ENCODE results near the gene HS6ST3.
"Not testable (repeated sequence)": the region's sequence is repeated elsewhere in the genome, so short reads cannot be mapped to it uniquely, and the experiment has no call there.

HS6ST3 gene

DNA sequence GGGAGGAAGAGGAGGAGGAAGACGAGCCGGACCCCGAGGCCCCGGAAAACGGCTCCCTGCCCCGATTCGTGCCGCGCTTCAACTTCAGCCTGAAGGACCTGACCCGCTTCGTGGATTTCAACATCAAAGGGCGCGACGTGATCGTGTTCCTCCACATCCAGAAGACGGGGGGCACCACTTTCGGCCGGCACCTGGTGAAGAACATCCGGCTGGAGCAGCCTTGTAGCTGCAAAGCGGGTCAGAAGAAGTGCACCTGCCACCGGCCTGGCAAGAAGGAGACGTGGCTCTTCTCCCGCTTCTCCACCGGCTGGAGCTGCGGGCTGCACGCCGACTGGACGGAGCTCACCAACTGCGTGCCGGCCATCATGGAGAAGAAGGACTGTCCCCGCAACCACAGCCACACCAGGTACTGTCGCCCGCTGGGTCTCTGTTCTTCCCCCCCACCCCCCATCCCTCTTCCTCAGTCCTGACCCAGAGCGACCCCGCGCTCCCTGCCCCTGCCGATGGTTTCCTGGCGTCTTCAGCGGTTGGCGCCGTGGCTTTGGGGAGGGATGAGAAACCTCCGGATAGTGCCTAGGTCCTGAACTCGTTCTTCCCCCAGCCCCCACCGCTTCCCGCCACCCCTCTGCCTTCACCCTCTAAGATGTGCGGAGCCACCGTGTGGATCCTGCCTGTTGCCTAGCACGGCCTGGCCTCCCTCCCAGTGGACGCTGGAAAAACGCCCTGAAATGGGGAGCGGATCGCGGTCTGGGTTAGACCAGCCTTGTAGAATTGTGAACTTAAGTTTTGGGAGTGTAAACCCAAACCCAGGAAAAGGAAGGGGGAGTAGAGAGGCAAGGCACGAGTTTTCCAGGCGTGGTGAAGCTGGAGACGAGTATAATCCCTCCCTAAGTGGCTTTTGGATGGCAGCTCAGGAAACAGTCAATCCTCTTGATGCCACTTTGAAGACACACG, 1.5 kb downstream of the HS6ST3 start:
- no peak for DNase-seq (ENCODE audit: low read depth in 3 of 3)

DNA sequence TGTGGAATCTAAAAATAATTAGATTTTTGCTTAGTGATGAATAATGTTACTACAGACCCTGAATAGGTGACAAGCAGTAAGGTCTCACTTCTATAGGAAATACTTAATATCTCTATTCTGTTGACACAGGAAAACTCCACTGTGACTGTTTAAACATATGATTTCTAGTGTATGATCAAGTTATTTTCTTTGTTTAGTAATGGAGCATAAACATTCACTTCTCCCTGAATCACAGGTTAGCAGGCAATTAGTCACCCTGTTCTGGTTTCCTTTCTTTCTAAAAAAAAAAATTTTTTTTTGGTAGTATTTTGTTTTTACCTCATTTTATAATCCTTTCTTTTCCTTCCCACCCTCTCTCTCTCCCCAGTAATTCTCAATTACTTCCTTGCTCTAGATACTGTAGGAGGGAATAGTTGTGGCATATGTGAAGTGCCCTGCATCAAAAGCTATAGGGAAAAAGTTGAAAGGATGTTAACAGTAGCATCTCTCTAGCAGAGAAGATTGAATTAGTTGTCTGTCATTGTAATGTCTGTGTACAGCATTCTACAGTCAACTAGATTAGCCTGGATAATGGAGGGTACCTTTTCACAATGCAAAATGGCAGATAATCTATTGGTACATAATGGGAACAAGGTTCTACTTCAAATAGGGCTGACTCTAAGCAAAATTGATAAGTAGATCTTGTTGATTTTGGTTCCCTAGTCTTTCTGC, 3.5 kb downstream of the HS6ST3 start:
- no peak for DNase-seq (ENCODE audit: low read depth in 3 of 3)

DNA sequence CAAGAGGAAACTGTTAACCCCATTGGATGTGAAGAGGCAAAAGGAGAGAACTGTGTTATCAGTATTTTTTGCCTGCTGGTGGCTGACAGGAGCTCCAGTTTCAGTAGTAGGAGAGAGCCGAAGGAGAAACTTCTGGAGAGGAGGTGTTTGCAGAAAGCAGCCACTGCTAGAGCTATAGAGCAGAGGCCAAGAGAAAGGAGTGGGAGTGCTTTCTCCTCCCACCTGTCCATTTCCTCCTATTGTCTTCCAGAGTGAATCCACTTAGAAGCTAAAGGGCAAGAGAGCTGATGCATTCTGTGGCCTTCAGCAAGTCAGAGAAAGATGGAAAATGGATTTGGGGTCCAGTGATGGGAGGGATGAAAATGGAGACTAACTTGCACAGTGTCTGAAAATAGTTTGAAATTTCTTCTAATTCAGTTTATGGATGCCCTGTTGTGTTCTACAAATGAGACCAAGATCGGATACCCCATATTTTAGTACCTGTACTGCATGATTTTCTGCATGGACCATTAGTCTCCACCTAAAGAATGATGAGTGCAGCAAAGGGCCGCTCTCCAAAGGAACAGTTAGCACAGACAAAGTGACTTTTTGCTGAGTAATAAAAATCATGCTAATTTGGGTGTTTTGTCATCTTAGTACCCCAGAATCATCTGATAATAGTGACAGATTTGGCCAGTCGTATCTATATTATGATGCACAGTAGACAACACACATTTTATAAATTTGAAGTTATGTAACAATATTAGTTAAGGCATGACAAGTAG, 10.7 kb downstream of the HS6ST3 start:
- no peak for DNase-seq (ENCODE audit: low read depth in 3 of 3)

- no peak for DNase-seq (ENCODE audit: low read depth in 3 of 3)
These were observed 14.6 kb downstream of the HS6ST3 start for GRCh38 chr13:96104516-96104915.

GRCh38 chr13:96108072-96108471, 18.2 kb downstream of the HS6ST3 start:
- DNase-seq (ENCODE audit: low read depth in 3 of 3) = not testable (repeated sequence)

DNA sequence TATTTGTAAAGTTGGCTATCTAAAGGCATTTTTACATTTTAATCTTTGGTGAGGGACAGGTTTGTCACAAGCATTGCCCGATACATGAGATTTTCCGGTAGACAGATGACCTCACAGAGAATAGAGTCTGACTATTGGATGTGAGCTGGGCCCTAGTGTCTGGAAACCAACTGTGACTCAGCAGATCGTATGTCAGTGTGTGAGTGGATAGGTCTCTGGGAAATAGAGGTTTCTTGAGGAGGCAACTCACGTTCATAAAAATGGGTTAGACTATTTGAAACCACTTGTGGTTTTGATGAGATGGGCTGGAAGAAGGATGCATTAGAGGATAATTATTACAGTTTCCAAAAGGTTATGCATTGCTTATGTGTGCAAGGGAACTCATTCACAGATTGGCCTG, 19.2 kb downstream of the HS6ST3 start:
- no peak for DNase-seq (ENCODE audit: low read depth in 3 of 3)

DNA sequence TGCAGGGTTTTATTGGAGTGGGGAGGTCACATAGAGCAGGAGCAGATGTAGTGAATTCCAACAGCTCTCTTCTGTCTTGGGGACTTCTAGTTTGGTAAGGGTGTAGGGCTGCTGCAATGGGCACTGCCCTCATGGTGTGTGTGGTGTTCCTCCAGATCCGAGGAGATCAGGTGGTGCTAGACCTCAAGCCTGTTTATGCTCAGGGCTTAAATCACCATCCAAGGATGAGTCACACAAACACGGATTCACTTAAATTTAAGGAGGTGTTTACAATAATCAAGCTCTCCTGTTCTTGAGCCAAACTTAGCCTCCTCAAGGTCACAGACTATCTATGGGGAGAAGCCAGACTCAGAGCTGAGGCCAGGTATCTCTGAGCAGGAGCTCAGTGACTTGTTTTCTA, 23.0 kb downstream of the HS6ST3 start:
- DNase-seq (ENCODE audit: low read depth in 3 of 3) = no peak

DNA sequence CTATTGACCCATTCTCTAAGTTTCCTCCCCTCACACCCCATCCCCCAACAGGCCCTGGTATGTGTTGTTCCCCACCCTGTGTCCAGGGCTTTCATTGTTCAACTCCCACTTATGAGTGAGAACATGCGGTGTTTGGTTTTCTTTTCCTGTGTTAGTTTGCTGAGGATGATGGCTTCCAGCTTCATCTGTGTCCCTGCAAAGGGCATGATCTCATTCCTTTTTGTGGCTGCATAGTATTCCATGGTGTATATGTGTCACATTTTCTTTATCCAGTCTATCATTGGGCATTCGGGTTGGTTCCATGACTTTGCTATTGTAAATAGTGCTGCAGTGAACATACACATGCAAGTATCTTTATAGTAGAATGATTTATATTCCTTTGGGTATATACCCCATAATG, 25.5 kb downstream of the HS6ST3 start:
- not testable (repeated sequence) for DNase-seq (ENCODE audit: low read depth in 3 of 3)

DNA sequence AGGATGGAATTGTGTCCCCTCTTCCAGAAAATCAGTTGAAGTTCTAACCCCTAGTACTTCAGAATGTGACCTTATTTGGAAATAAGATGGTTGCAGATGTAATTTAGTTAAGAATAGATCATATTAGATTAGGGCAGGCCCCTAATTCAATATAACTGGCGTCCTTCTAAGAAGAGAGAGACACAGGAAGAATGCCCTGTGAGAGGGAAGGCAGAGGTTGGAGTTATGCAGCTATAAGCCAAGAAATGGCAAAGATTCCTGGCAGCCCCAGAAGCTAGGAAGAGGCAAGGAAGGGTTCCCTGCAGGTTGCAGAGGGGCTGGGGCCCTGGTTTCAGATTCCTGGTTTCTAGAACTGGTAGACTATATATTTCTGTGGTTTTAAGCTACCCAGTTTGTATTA, 30.0 kb downstream of the HS6ST3 start:
- DNase-seq (ENCODE audit: low read depth in 3 of 3) = no peak

DNA sequence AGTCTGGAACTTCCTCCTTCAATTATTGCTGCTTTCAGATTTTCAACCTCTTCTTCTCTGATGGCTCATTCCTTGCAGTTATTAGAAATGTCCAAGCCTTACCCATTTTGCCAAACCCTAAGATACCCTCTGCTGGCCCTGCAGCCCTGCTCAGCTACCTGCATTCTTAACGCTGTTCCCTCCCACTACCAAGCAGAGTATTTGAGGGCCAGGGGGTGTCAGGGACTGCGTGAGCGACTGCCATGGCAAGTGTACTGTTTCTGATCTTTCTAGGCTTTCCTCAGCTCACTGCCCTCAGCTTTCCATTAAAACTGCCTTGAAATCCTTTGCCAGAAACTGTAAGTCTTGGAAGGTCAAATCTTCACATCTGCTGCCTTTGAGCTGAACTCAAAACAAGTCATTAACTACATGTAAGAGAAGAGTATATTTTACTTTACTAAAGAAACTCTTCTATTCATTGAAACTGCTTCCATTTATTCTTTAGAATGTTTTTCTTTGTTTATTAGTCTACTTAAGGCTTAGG, 41.0 kb downstream of the HS6ST3 start:
- no peak for DNase-seq (ENCODE audit: low read depth in 3 of 3)

DNA sequence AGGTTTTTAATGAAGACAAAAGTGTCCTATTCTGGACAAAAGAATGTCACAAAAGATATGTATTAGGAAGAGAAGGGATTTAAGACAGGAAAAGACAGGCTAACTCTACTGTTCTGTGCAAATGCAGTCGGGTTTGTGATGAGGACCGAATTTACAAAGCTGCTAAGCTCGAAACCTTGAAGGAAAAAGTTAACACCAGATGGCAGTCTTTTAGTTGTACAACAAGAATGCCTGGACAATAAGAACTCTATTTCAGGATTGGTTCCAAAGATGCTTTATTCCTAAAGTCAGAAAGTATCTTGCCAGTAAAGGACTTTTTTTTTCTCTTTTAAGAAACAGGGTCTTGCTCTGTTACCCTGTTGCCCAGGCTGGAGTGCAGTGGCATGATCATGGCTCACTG, 51.1 kb downstream of the HS6ST3 start:
- no peak for DNase-seq (ENCODE audit: low read depth in 3 of 3)

GRCh38 chr13:96159725-96160124, 69.8 kb downstream of the HS6ST3 start:
- DNase-seq (ENCODE audit: low read depth in 3 of 3) = no peak

GRCh38 chr13:96161141-96161540, 71.2 kb downstream of the HS6ST3 start:
- no peak for DNase-seq (ENCODE audit: low read depth in 3 of 3)

GRCh38 chr13:96165840-96166239, 75.9 kb downstream of the HS6ST3 start:
- no peak for DNase-seq (ENCODE audit: low read depth in 3 of 3)

- no peak for DNase-seq (ENCODE audit: low read depth in 3 of 3)
These were observed 82.2 kb downstream of the HS6ST3 start for GRCh38 chr13:96172066-96172465.

GRCh38 chr13:96178759-96179158, 88.9 kb downstream of the HS6ST3 start:
- DNase-seq (ENCODE audit: low read depth in 3 of 3) = no peak

DNA sequence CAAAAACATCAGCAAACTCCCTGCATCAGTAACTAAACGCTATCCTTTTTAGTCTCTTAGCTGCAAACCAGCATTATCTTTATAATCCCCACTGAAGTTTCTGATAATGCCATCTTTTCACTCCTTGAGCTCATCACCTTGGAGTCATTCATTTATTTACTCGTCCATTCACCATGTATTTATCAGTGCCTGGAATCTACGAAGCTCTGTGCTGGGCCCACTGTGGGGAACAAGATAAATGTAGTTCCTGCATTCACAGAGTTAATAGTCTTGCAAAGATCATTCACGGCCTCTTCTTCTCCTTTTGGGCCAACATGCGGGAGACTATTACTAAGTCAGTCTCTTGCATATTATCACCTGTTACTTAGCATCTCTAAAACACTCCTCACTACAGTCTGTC, 89.4 kb downstream of the HS6ST3 start:
- DNase-seq (ENCODE audit: low read depth in 3 of 3) = no peak

GRCh38 chr13:96181911-96182310, 92.0 kb downstream of the HS6ST3 start:
- no peak for DNase-seq (ENCODE audit: low read depth in 3 of 3)

- DNase-seq (ENCODE audit: low read depth in 3 of 3) = no peak
These were observed 95.9 kb downstream of the HS6ST3 start for GRCh38 chr13:96185818-96186217.

DNA sequence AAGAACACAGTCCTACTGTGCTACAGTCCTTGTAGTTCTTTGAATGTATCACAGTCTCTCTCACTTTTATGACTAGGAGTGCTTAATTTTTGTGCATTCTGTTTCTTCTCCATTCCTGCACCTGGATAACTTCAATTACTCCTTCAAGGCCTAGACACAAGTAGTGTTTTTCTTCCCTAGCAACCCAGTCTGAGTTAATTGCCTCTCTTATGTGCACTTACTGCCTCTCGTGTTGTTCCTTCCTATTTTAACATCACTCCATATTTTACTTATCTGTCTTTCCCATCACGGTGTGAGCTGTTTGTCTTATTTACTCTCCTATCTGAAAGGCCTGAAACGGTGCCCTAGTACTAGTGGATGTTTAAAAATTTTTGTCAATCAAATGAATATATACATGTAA, 101.5 kb downstream of the HS6ST3 start:
- no peak for DNase-seq (ENCODE audit: low read depth in 3 of 3)

GRCh38 chr13:96193728-96194310, 103.9 kb downstream of the HS6ST3 start:
- DNase-seq (ENCODE audit: low read depth in 3 of 3) = no peak

GRCh38 chr13:96198038-96198437, 108.1 kb downstream of the HS6ST3 start:
- no peak for DNase-seq (ENCODE audit: low read depth in 3 of 3)

All from stimulated activated CD4-positive, alpha-beta T cell treated with anti-CD3 and anti-CD28 coated beads, TNF-alpha, amount 100 ng/mL, for 4 hours (primary cell).